ENCODE measurements around the gene PRPF40B. TPM values are rescaled to one million over a fixed set of nuclear protein-coding genes. Genes with fewer than 3 reads are reported as not detected.

The PRPF40B gene
- total and polyA plus RNA-seq, 3 donors from 2014 or later = 49.2 to 66.8 (median 66.7) TPM

- intact Hi-C loops (cut with DNase I; ENCODE audit: low total_unique reads) = no loop called here
These were observed 740 bp upstream of the PRPF40B start for GRCh38 chr12:49622501-49623141.

GRCh38 chr12:49624921-49625577, 1.7 kb downstream of the PRPF40B start:
- no peak overlapping the region for H3K4me3 ChIP-seq
- 34 to 51% methylated on average over 4 of the region's 4 CpGs for WGBS, 2 donors
- no peaks in the 10 kb centered on the region for H3K36me3 ChIP-seq (ENCODE audit: low read depth, missing control alignments)
- TF ChIP-seq CTCF (IDR thresholded peaks at IDR 0.05) (no peak), POLR2A (IDR thresholded peaks at IDR 0.05) (no peak)
- H3K27me3 ChIP-seq = no peaks in the 10 kb centered on the region
- H3K9me3 ChIP-seq = no peaks in the 10 kb centered on the region
- no peak overlapping the region for H3K27ac ChIP-seq
- DNase-seq = no peak
- H3K4me1 ChIP-seq = peaks cover 11% of the 10 kb centered on the region
- intact Hi-C loops (cut with DNase I; ENCODE audit: low total_unique reads) = no loop called here

More at GRCh38 chr12:49622501-49623141, 740 bp upstream of the PRPF40B start:
- Histone ChIP-seq H3K4me3 (peak overlapping the region; percentile 67 to 70), H3K4me1 (peaks cover 11% of the 10 kb centered on the region), H3K27me3 (no peaks in the 10 kb centered on the region), H3K36me3 (ENCODE audit: low read depth, missing control alignments) (no peaks in the 10 kb centered on the region), H3K27ac (peak overlapping the region; percentile 65 to 89), H3K9me3 (no peaks in the 10 kb centered on the region)
- WGBS, 2 donors = 0 to 1% methylated on average over 15 to 22 of the region's 22 CpGs
- peak; percentile 55 for DNase-seq
- TF ChIP-seq CTCF (IDR thresholded peaks at IDR 0.05) (no peak), POLR2A (IDR thresholded peaks at IDR 0.05) (no peak)

GRCh38 chr12:49626169-49626835, 2.9 kb downstream of the PRPF40B start:
- H3K4me3 ChIP-seq = no peak overlapping the region
- H3K9me3 ChIP-seq = no peaks in the 10 kb centered on the region
- no peaks in the 10 kb centered on the region for H3K36me3 ChIP-seq (ENCODE audit: low read depth, missing control alignments)
- no peak for TF ChIP-seq POLR2A (IDR thresholded peaks at IDR 0.05)
- intact Hi-C loops (cut with DNase I; ENCODE audit: low total_unique reads) = no loop called here
- H3K4me1 ChIP-seq = peaks cover 11% of the 10 kb centered on the region
- no peak for DNase-seq
- no peak overlapping the region for H3K27ac ChIP-seq
- no peaks in the 10 kb centered on the region for H3K27me3 ChIP-seq
- 78 to 84% methylated on average over 6 of the region's 6 CpGs for WGBS, 2 donors

GRCh38 chr12:49626836-49627235, 3.5 kb downstream of the PRPF40B start:
- 95 to 96% methylated on average over 1 of the region's 1 CpG for WGBS, 2 donors
- Histone ChIP-seq H3K4me3 (no peak overlapping the region), H3K4me1 (peaks cover 7% of the 10 kb centered on the region), H3K9me3 (no peaks in the 10 kb centered on the region), H3K27me3 (no peaks in the 10 kb centered on the region), H3K27ac (no peak overlapping the region), H3K36me3 (ENCODE audit: low read depth, missing control alignments) (no peaks in the 10 kb centered on the region)
- intact Hi-C loops (cut with DNase I; ENCODE audit: low total_unique reads) = no loop called here
- TF ChIP-seq CTCF (IDR thresholded peaks at IDR 0.05) (no peak), POLR2A (IDR thresholded peaks at IDR 0.05) (no peak)
- no peak for DNase-seq

- H3K4me3 ChIP-seq = no peak overlapping the region
- no peaks in the 10 kb centered on the region for H3K4me1 ChIP-seq
- intact Hi-C loops (cut with DNase I; ENCODE audit: low total_unique reads) = no loop called here
- WGBS, 2 donors = 88 to 92% methylated on average over 3 of the region's 3 CpGs
- no peaks in the 10 kb centered on the region for H3K9me3 ChIP-seq
- H3K27me3 ChIP-seq = no peaks in the 10 kb centered on the region
- TF ChIP-seq POLR2A (IDR thresholded peaks at IDR 0.05) (no peak), CTCF (IDR thresholded peaks at IDR 0.05) (no peak)
- no peak overlapping the region for H3K27ac ChIP-seq
- DNase-seq = no peak
- no peaks in the 10 kb centered on the region for H3K36me3 ChIP-seq (ENCODE audit: low read depth, missing control alignments)
These were observed 4.5 kb downstream of the PRPF40B start for GRCh38 chr12:49627752-49628360.

All from testis (tissue), 3 donors.